HG02759 (cell line): Measurements from ENCODE around the gene TRAPPC1.
A peak's percentile ranks its signal among the peaks of the same experiment; 100 is the strongest.

Experiments used
- ATAC-seq: cut with Tn5 transposase; IDR thresholded peaks from one replicate; pipeline ENCODE4 v1.9.1; 2021; ENCODE audit warnings: mild to moderate bottlenecking, moderate library complexity; ENCODE audit not compliant: unreplicated experiment

The TRAPPC1 gene

GRCh38 chr17:7943291-7943690 is 11.5 kb upstream of the TRAPPC1 start:
- no peak for ATAC-seq

GRCh38 chr17:7940743-7941142 is 9.0 kb upstream of the TRAPPC1 start:
- no peak for ATAC-seq

DNA sequence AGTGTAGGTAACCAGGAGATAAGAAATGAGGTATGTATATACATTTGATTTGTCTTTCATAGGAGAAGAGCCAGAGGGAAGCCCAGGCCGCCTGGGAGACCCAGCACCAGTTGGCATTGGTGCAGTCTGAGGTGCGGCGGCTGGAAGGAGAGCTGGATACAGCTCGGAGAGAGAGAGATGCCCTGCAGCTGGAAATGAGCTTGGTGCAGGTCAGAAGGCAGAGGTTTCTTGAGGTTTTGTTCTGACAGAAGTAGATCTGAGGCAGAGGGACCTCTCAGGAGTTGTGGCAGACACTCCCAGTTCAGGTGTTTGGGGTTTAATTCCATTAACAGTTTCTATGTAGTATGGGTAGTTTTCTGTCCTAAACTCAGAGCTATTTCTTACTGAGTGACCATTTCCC is 8.3 kb upstream of the TRAPPC1 start:
- ATAC-seq = no peak

- no peak for ATAC-seq
These were observed 4.1 kb upstream of the TRAPPC1 start for GRCh38 chr17:7935859-7936258.

- ATAC-seq = no peak
These were observed 1.2 kb upstream of the TRAPPC1 start for GRCh38 chr17:7932949-7933348.

GRCh38 chr17:7932483-7932891 is 741 bp upstream of the TRAPPC1 start:
- no peak for ATAC-seq

- ATAC-seq = no peak
These were observed 710 bp downstream of the TRAPPC1 start for GRCh38 chr17:7930841-7931631.

GRCh38 chr17:7929158-7930023 is 2.4 kb downstream of the TRAPPC1 start, which contains the start of gene KCNAB3:
KCNAB3 (minus strand) TSS chr17:7929856; CDS start chr17:7929435, 421 bp downstream.
- ATAC-seq = no peak

DNA sequence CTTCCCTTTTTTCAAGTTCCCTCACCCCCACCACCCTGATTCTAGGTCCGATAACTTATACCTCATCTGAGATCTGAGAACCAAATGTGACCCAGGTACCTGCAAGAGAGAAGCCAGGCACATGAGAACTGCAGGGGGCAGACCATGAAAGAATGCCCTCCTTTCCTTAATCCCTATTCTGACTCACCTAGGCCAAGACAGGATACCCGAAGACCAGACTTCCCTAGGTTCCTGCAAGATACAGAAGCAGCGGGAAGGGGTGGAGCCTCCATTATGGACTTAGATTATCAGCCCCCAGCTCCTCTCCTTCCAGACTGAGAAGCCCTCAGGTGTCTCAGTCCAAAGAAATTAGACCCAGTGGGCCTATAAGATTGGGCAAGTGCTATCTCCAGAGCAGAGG is 4.2 kb downstream of the TRAPPC1 start:
- ATAC-seq = no peak

- no peak for ATAC-seq
These were observed 8.7 kb downstream of the TRAPPC1 start for GRCh38 chr17:7922845-7923628.

GRCh38 chr17:7922269-7922844 is 9.4 kb downstream of the TRAPPC1 start:
- no peak for ATAC-seq

GRCh38 chr17:7916808-7917207 is 14.9 kb downstream of the TRAPPC1 start:
- no peak for ATAC-seq

DNA sequence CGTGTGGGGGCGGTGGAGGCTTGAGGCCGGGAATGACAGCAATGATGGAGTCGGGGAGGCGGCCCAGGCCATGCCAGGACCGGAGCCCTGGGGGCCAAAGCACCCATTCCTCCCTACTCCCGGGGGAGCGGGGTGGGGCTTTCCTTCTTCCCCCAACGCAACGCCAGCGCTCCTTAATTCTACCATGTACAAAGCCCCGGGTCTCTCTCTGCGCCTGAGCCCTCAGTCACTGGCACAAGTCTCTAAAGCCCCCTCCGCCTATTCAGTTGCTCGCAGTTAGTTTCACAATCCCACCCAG is 15.4 kb downstream of the TRAPPC1 start:
- peak; percentile 10 for ATAC-seq

DNA sequence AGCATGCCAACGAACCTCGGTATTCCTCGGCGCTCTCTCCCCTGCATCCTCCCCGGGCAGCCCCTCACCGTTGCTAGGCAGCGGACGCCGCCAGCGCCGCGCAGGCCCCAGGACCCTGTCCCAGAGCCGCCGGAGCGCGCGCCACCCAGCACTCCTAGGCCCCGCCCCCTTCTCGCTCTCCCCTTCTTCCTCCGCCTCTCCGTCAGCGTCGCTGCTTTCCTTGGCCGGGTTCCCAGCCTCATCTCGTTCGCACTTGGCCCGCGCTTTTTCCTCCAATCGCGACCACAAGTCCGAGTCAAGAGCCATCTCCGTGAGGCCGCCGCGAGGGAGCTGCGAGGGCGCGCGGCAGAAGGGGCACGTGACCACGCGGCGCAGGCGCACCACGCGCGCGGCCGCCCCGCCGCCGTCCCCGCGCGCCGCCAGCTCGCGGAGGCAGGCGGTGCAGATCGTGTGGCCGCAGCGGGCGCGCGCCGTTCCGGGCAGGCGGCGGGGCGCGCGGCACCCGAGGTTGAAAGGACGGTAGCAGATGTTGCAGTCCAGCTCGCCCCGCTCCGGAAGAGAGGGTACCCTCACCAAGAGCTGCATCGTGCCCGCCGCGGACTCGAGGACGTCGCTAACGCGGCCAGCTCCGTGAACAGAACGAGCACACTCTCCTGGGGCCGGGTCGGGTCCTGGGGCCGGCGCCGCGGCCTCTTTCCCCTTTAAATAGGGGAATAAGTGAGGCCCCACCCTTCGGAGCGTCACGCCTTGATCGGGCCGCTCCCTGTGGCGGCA is 15.9 kb downstream of the TRAPPC1 start, which contains the start of gene RNF227:
Gene RNF227 (minus strand): TSS at position 679 of the 774 bp plus-strand sequence. CDS start 94 bp downstream, at position 585.
- peak; percentile 84 for ATAC-seq

- no peak for ATAC-seq
These were observed 16.6 kb downstream of the TRAPPC1 start for GRCh38 chr17:7915179-7915610.

GRCh38 chr17:7912927-7913524 is 18.7 kb downstream of the TRAPPC1 start:
- ATAC-seq = no peak

DNA sequence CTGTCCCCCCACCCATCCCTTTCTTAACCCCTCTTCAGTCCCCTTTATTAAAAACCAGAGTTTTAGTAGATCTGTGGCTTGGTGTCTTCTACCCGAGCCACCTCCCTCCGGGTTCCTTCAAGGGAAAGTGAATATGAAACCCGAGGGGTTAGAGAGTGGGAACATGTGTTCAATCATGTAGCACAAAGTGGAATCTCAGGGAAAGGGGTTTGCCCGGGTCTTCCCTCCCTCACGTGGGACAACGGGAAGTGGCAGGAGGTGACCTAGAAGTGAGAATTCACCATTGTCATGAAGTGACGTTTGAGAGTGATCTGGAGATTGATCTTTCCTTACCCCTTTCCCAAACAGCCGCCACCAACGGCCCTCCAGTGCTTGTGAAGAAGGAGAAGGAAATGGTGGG is 20.6 kb downstream of the TRAPPC1 start:
- no peak for ATAC-seq

GRCh38 chr17:7910711-7911110 is 21.0 kb downstream of the TRAPPC1 start:
- no peak for ATAC-seq

GRCh38 chr17:7910281-7910680 is 21.5 kb downstream of the TRAPPC1 start:
- no peak for ATAC-seq

DNA sequence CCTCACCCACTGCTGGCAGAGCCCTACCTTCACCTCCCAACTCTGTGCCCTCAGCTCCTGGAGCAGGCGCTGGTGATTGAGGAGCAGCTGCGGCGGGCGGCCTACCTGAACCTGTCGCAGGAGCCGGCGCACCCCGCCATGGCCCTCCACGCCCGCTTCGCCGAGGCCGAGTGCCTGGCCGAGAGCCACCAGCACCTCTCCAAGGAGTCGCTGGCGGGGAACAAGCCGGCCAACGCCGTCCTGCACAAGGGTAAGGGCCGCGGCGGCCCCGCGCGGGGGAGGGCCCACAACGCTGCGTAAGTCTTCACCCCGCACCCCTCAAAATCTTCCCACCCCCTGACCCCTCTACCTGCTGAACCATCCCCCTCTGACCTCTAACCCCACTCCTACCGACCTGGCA is 22.7 kb downstream of the TRAPPC1 start:
- no peak for ATAC-seq
